GM18861 (cell line): ENCODE data around the gene GDPD5.
"Not testable (repeated sequence)": the region's sequence is repeated elsewhere in the genome, so short reads cannot be mapped to it uniquely, and the experiment has no call there.

Experiments used
- ATAC-seq: cut with Tn5 transposase; IDR thresholded peaks from one replicate; pipeline ENCODE4 v1.9.1; 2021; ENCODE audit not compliant: unreplicated experiment

The GDPD5 gene

DNA sequence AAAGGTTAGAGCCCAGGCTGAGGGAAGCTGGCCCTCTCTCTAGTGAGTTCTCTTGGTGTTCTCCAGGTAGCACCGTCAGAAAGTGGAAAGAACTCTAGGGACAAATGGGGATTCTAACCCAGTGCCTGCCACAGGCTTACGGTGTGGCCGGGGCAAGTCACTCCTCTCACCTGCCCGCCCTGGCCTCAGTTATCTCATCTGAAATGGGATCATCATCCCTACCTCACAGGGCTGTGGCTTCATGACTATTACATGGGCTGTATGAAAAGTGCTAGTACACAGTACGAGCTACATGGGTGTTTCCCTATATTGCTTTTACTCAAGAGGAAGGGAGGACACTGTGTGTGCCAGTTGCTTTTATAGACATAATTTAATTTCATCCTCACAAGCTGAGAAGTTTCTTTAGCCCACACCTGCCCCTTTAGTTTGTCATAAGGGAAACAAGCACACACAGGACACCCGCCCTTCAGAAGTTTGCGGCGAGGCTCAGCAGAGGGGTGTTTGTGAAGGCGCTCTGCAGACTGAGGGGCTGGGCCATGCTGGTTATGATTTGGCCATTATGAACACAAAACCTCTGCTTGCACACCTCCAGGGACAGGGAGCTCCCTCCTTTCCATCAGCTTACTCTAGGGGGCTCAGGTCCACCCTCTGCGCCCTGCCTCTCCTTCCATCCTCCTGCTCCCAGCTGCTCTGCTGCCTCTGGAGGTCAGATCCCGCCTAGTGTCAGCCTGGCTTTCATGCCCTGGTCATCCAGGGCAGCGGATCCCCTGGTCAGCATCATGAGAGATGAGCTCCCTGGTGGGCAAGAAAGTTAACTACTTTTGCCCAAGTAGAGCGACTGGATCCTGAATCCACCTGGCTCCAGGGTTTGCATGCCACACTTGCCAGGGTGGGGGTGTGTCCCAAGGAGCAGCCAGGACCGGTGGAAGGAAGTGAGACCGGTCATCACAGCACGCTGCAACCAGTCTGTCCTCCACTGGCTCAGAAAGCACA, 93.9 kb downstream of the GDPD5 start:
- ATAC-seq, result no peak

GRCh38 chr11:75430714-75431532, 94.8 kb downstream of the GDPD5 start:
- ATAC-seq, result no peak

DNA sequence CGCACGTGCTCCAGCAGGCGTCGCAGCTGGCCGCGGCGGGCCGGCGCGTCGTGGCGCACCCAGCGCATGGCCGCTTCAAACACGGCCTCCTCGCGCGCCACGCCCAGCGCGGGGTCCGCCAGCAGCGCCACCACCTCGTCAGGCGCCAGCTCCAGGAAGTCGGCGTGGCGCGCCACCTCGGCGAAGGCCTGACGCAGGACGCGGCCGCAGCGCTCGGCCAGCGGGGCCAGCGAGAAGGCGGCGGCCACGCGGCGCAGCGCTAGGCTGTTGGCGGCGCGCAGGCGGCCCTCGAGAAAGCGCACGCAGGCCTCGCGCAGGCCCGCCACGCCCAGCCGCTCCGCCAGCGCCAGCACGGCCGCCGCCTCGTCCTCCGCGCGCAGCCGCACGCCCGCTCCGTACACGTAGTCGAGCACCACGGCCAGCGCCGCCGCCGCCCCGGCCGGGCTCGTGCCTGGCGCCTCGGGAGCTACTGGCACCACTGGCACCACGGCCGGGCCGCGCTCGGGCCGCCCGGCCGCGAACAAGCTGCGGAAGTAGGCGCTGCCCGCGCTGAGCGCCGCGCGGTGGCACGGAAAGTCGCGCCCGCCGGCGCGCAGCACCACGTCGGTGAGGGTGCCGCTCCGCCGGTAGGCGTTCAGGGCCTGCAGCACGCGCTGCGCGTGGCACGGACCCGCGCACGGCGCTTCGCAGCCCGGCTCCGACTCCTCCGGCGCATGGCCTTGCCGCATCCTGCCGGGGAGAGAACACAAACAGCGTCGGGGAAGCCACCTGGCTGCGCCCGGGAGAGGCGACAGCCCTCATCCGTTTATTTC, 95.6 kb downstream of the GDPD5 start:
- ATAC-seq, result no peak

GRCh38 chr11:75429641-75429901, 96.2 kb downstream of the GDPD5 start:
- no peak for ATAC-seq

GRCh38 chr11:75428989-75429640, 96.6 kb downstream of the GDPD5 start:
- ATAC-seq, result no peak

GRCh38 chr11:75428281-75428724, 97.4 kb downstream of the GDPD5 start:
- no peak for ATAC-seq

- ATAC-seq, result no peak
These were observed 98.6 kb downstream of the GDPD5 start for GRCh38 chr11:75427181-75427580.

GRCh38 chr11:75426720-75427086, 99.0 kb downstream of the GDPD5 start:
- no peak for ATAC-seq

- no peak for ATAC-seq
These were observed 100.3 kb downstream of the GDPD5 start for GRCh38 chr11:75425422-75425821.

DNA sequence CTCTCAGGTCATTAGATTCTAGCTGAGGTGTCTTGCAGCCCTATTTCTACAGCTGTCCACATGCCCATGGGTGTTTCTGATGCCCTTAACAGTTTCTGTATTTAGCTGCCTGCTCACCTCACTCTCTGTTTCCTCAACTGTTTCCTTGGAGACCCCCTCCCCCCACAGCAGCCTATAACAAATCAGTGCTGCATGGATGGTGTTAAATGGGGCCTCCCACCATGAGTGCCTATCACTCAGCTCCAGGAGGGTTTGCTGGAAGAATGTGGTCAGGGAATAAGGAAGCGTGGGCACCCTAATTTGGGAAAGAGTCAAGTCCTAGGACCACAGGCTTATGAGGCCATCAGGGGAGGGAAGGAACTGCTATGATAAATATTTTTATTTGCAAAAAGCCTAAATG, 101.3 kb downstream of the GDPD5 start:
- no peak for ATAC-seq

DNA sequence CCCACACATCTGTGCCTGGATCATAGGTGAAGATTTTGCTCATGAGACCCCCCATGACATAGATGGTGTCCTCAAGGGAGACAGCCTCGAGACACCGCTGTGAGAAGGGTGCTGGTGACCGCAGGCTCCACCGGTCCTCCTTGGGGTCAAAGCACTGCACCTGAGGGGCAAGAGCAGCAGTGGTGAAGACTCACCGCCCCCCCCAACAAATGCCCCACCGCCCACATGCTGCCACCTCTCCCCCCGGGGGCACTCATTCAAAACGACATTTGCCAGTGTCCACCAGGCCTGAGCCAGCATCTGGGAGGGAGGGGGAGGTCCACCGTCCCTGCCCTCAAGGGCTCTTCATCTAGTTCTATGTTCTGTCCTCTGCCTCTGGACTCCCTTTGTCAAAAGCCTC, 102.0 kb downstream of the GDPD5 start:
- no peak for ATAC-seq

- ATAC-seq, result no peak
These were observed 103.2 kb downstream of the GDPD5 start for GRCh38 chr11:75422248-75423231.

DNA sequence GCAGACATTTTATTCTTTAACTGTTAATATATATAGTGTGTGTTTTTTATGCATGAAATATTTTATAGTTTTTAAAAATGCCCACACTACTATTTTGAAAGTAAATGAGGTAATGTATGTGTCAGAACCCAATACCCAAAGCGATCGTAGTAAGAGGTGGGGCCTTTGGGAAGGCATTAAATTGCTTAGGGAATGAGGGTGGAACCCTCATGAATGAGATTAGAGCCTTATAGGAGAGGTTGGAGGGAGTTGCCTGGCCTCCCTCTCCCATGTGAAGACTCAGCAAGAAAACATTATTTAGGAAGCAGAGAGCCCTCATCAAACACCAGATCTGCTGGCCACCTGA, 103.9 kb downstream of the GDPD5 start:
- ATAC-seq, result no peak

DNA sequence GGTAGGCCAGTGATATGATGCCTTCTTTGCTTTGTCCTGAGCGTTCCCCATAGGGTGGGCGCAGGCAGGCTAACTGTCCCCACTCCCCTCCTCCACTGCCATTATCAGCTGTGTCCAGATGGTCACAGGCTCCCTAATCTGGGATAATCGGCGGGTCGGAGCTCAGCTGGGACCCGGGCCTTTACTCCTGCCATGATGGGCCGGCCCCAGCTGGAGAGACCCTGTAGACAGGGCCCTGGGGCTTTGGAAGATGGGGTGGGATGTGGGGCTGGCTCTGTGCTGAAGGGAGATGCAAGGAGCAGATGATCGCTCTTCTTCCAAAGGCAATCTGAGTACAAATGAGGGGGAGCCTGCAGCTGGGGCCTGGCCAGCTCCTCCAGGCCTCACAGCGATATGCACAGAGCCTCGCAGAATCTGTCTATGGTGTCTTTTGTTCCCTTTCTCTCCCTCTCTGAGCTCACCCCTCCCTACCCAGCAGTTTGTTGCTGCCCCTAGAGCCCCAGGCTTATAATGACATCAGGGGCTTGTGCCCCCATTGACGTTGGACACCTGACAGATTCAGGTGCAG, 104.6 kb downstream of the GDPD5 start:
- no peak for ATAC-seq

DNA sequence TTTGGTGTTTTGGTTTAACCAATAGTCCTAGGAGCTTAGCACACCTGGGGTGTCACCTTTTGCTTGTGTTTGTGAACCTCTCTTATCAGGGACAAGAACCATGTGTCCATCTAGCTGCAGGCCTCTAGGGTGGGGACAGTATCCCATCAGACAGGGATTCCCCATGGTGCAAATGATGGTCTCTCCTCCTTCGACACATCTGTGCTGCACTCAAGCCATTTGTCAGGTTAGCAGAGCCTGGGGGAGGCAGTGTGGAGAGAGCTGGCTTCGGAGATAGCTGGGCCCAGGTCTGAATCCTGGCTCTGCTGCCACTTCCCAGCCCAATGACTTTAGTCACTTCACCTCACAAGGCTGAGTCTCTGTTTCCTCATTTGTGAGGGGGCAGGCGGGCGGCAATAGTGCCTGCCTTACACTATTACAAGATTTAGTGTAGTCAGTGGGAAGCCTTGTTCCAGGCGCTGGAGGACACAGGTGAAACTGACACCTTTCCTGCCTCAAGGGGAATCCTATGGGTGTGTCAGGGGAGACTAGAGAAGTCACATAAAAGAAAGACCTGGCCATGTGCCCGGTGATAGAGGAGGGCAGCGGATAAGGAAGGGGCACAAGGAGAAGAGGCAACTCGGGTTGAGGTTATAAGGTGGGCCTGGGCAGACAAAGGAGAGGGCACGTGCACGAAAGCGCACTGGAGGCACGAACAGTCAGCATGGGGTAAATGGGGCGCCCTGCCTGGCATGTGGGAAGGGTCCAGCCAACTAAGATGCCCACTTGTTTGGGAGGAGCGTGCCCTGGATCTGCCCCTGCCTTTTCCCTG, 105.3 kb downstream of the GDPD5 start:
- ATAC-seq, result no peak

GRCh38 chr11:75413864-75414263, 111.9 kb downstream of the GDPD5 start:
- ATAC-seq, result no peak

- not testable (repeated sequence) for ATAC-seq
These were observed 112.6 kb downstream of the GDPD5 start for GRCh38 chr11:75413146-75413545.

GRCh38 chr11:75409971-75410370, 115.8 kb downstream of the GDPD5 start:
- not testable (repeated sequence) for ATAC-seq

DNA sequence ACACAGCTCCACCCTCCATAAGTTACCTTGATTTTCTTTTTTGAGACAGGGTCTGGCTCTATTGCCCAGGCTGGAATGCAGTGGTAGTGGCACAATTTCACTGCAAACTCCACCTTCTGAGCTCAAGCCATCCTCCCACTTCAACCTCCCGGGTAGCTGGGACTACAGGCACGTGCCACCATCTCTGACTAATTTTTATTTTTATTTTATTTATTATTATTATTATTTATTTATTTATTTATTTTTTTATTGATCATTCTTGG, 116.9 kb downstream of the GDPD5 start:
- no peak for ATAC-seq
